GM19193 (cell line): Measurements from ENCODE around the gene DYNC2I2.

ENCODE experiments used
- POLR2A ChIP-seq: IDR thresholded peaks from 4 replicates; pipeline ENCODE4 v1.6.1; 2011; ENCODE audit not compliant: insufficient read depth, insufficient read length; ENCODE audit errors: extremely low read depth

DYNC2I2 gene

DNA sequence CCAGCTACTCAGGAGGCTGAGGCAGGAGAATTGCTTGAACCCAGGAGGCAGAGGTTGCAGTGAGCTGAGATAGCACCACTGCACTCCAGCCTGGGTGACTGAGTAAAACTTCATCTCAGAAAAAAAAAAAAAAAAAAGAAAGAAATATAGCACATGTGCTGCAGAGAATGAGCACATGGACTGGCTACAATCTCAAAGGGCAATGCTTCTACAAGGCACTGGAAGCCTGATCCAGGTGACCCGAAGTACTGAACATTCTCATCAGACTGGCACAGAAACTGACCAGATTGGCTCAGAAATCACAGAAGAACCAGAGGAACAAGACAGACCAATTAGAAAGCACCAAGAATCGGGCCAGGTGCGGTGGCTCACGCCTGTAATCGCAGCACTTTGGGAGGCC lies 4.8 kb downstream of the DYNC2I2 start:
- no peak for TF ChIP-seq POLR2A

- peak; percentile 9 for TF ChIP-seq POLR2A
Observed at GRCh38 chr9:128643519-128644300, 12.9 kb downstream of the DYNC2I2 start.

GRCh38 chr9:128642675-128643245 lies 13.9 kb downstream of the DYNC2I2 start:
- no peak for TF ChIP-seq POLR2A

GRCh38 chr9:128640603-128641002 lies 16.0 kb downstream of the DYNC2I2 start:
- no peak for TF ChIP-seq POLR2A

DNA sequence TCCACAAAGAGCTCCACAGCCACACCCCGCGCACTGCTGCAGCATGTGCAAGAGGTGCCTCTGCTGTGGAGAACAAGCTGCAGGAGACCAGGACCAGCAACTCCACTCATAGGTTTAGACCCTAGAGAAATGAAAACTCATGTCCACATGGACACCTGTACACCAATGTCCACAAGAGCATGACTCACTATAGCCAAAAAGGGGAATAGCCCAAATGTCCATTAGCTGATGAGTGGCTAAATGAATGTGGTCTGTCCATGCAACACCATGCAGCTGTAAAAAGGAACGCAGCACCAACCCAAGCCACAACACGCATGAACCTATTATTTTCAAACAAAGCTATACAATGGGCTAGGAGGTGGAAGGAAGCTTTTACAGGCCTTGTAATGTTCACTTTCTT lies 18.1 kb downstream of the DYNC2I2 start:
- no peak for TF ChIP-seq POLR2A

GRCh38 chr9:128637656-128638055 lies 19.0 kb downstream of the DYNC2I2 start:
- no peak for TF ChIP-seq POLR2A

DNA sequence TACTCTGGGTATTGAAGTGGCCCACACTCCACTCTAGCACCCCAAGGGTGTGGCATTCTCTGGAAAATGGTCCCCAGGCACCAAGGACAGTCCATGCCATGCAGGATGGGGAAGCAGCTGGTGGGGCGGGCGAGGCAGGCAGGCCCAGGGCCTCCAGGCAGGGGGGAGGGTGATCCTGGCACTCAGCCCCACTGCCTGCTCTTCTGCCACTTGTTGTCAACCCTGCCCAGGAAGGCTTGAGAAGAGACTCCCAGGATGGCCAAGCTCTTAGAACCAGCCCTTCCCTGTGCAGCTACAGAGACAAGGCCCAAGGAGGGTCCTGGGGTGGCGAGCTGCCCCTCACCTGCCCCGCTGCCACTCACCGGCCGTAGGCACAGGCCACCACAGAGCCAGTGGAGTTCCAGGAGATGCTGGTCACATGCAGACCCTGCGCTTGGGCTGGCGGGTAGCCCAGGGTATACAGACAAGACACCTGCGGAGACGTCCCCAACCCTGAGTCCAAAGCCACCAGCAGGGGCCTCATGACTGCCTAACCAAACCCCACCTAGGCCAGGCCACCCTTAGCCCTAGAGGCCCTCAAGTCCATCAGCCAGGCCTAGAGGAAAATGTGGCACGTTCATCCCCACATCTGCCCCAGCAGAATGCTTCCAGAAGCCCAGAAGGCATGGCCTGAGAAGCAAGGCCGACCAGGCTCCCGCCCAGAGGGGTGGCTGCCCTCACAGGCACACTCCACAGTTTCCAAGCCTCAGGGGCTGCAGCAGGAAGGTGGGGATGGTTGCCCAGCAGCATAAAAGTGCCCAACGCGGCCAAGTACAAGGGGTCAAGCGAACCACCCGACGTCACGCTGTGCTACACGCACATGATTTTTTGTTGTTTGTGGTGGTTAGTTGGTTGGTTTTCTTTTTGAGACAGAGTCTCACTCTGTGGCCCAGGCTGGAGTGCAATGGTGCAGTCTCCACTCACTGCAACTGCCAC lies 19.8 kb downstream of the DYNC2I2 start:
- no peak for TF ChIP-seq POLR2A

GRCh38 chr9:128636024-128636390 lies 20.6 kb downstream of the DYNC2I2 start:
- no peak for TF ChIP-seq POLR2A

GRCh38 chr9:128635266-128636023 lies 21.2 kb downstream of the DYNC2I2 start:
- no peak for TF ChIP-seq POLR2A

GRCh38 chr9:128634651-128635262 lies 21.9 kb downstream of the DYNC2I2 start:
- no peak for TF ChIP-seq POLR2A

- TF ChIP-seq POLR2A = no peak
Observed at GRCh38 chr9:128634111-128634510, 22.5 kb downstream of the DYNC2I2 start.

DNA sequence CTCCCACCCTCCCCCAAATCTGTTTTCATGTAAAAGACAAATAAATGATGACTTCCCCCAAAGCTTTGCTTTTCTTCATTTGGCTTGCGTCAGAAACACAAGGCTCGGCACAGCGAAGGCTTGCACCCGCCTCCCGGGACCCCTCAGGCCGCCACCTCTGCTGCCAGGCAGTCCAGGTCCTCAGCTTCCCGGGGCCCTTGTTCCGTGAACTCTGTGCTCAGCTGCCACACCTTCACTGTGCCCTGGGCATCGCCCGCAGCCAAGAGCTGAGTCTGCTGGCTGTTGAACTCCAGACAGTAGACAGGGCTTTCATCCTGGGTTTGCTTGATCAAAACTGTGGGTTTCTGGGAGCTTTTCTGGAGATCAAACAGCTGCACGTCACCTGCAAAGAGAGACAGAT lies 23.0 kb downstream of the DYNC2I2 start:
- no peak for TF ChIP-seq POLR2A

DNA sequence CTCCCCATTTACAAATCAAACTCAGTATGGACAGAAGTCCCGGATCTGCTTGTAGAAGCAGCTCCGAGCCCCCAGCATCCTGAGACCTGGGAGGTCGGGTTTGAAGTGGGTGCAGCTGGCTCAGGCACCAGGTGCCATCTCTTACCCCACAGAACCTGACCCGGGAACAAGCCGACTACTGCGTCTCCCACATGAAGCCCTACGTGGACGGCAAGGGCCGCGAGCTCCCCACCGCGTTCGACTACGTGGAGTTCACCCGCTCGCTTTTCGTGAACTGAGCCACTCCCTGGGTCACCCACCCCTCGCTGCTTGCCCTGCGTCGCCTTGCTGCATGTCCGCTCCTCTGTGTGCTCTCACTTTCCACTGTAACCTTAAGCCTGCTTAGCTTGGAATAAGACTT lies 23.6 kb downstream of the DYNC2I2 start:
- TF ChIP-seq POLR2A = peak; percentile 13

DNA sequence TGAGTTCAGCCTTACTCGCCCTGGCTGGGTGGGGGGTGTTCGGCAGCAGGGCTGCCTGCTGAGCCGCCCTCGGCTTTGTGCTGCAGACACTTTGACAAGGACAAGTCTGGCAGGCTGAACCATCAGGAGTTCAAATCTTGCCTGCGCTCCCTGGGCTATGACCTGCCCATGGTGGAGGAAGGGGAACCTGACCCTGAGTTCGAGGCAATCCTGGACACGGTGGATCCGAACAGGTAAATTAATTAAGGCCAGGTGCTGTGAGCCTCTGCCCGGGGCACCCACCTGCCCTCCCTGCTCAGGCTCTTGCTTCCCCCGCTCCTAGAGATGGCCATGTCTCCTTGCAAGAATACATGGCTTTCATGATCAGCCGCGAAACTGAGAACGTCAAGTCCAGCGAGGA lies 24.2 kb downstream of the DYNC2I2 start:
- TF ChIP-seq POLR2A = no peak
